ENCODE results near the gene DVL2. TPM values are rescaled to one million over a fixed set of nuclear protein-coding genes. Genes with fewer than 3 reads are reported as not detected.
A peak's percentile ranks its signal among the peaks of the same experiment; 100 is the strongest.

The DVL2 gene
- total RNA-seq, 1 experiment from 2014 or later = 36.9 TPM

- H3K9me2 ChIP-seq (replicated peaks; ENCODE audit: low read length) = no peaks in the 10 kb centered on the region
- no peaks in the 10 kb centered on the region for H3K27me3 ChIP-seq (ENCODE audit: low read length)
- ChIA-PET POLR2A (ENCODE audit: unreplicated experiment) (no interaction called here), CTCF (no interaction called here)
- H3K36me3 ChIP-seq (ENCODE audit: low read depth, low read length) = peaks cover 5% of the 10 kb centered on the region; the same call in 1 of the 2 replicates
- H3K27ac ChIP-seq (ENCODE audit: low read length) = peak overlapping the region; percentile 10; the same call in 1 of the 2 replicates
- H3K4me3 ChIP-seq (ENCODE audit: low read length) = peak overlapping the region; percentile 86
- H3F3A ChIP-seq (ENCODE audit: low read length, unreplicated experiment) = no peaks in the 10 kb centered on the region
- peaks cover 17% of the 10 kb centered on the region for H3K4me1 ChIP-seq (ENCODE audit: insufficient read depth, low read length)
- ATAC-seq = no peak
- peaks cover 53% of the 10 kb centered on the region for H3K79me2 ChIP-seq (ENCODE audit: low read length)
- H4K20me1 ChIP-seq (ENCODE audit: low read length) = no peaks in the 10 kb centered on the region
- H2AFZ ChIP-seq (ENCODE audit: low read length) = peak overlapping the region; percentile 80; the same call in 1 of the 2 replicates
- TF ChIP-seq EZH2phosphoT487 (IDR thresholded peaks at IDR 0.05; ENCODE audit: borderline replicate concordance, low read length) = no peak
- no peak for TF ChIP-seq CTCF (conservative IDR thresholded peaks at IDR 0.05; ENCODE audit: low read depth, low read length)
- TF ChIP-seq EZH2 (IDR thresholded peaks at IDR 0.05; ENCODE audit: low read length, unreplicated experiment) = no peak
- BruUV-seq (replicated peaks) = TSS peak; percentile 20
- peak overlapping the region; percentile 99 for H3K4me2 ChIP-seq (ENCODE audit: low read length)
- DNase-seq = no peak
- H3K9me3 ChIP-seq (ENCODE audit: low read length) = no peaks in the 10 kb centered on the region
- H3K9ac ChIP-seq (ENCODE audit: low read length) = peak overlapping the region; percentile 89
- intact Hi-C loops (cut with micrococcal nuclease) = loop anchor here (5.0 kb wide), 1 partner anchor 64 kb away; the partner anchor contains the start of gene EIF5A
Measured at GRCh38 chr17:7243453-7243729, 9.1 kb upstream of the DVL2 start.

- Histone ChIP-seq H3K9me2 (replicated peaks; ENCODE audit: low read length) (no peaks in the 10 kb centered on the region), H3F3A (ENCODE audit: low read length, unreplicated experiment) (no peaks in the 10 kb centered on the region), H3K27ac (ENCODE audit: low read length) (peak overlapping the region; percentile 69), H3K4me3 (ENCODE audit: low read length) (peak overlapping the region; percentile 86), H4K20me1 (ENCODE audit: low read length) (no peaks in the 10 kb centered on the region), H3K79me2 (ENCODE audit: low read length) (peaks cover 50% of the 10 kb centered on the region), H3K9ac (ENCODE audit: low read length) (peak overlapping the region; percentile 89), H2AFZ (ENCODE audit: low read length) (peak overlapping the region; percentile 80), H3K4me2 (ENCODE audit: low read length) (peak overlapping the region; percentile 99), H3K9me3 (ENCODE audit: low read length) (no peaks in the 10 kb centered on the region), H3K36me3 (ENCODE audit: low read depth, low read length) (peaks cover 5% of the 10 kb centered on the region; the same call in 1 of the 2 replicates), H3K27me3 (ENCODE audit: low read length) (no peaks in the 10 kb centered on the region), H3K4me1 (ENCODE audit: insufficient read depth, low read length) (peaks cover 17% of the 10 kb centered on the region)
- BruUV-seq (replicated peaks) = no TSS peak
- POLR2A ChIA-PET (ENCODE audit: unreplicated experiment) = interaction anchor here (0.6 kb wide), 2 partner anchors 241 to 444 kb away, joined by 6 to 11 read pairs; partner anchors contain the start of gene POLR2A
- ATAC-seq (peak; percentile 29), DNase-seq (peak; percentile 85)
- intact Hi-C loops (cut with micrococcal nuclease) = loop anchor here (5.0 kb wide), 1 partner anchor 64 kb away; the partner anchor contains the start of gene EIF5A
- TF ChIP-seq CTCF (conservative IDR thresholded peaks at IDR 0.05; ENCODE audit: low read depth, low read length) (no peak), EZH2phosphoT487 (IDR thresholded peaks at IDR 0.05; ENCODE audit: borderline replicate concordance, low read length) (no peak), EZH2 (IDR thresholded peaks at IDR 0.05; ENCODE audit: low read length, unreplicated experiment) (no peak)
- CTCF ChIA-PET = no interaction called here
Measured at GRCh38 chr17:7242717-7243452, 8.6 kb upstream of the DVL2 start.

All from PC-3 (cell line).